Renal pelvis (tissue), 4 donors: Measurements from ENCODE around the gene CATSPER1. TPM values are rescaled to one million over a fixed set of nuclear protein-coding genes. Genes with fewer than 3 reads are reported as not detected.
"Not testable (repeated sequence)": the region's sequence is repeated elsewhere in the genome, so short reads cannot be mapped to it uniquely, and the experiment has no call there.

Experiments used
- DNase-seq: peaks from one replicate; pipeline ENCODE4 v3.0.0-alpha.2; 2013
- polyA plus RNA-seq, 3 donors: library from polyadenylated mRNA; unstranded; fragments of 120-200 nt; gene quantifications; one replicate each; pipeline ENCODE4 v1.2.1, GENCODE V29; 2013; ENCODE audit not compliant: insufficient read length in 3 of 3

Gene CATSPER1
- polyA plus RNA-seq, 3 donors: not detected

DNA sequence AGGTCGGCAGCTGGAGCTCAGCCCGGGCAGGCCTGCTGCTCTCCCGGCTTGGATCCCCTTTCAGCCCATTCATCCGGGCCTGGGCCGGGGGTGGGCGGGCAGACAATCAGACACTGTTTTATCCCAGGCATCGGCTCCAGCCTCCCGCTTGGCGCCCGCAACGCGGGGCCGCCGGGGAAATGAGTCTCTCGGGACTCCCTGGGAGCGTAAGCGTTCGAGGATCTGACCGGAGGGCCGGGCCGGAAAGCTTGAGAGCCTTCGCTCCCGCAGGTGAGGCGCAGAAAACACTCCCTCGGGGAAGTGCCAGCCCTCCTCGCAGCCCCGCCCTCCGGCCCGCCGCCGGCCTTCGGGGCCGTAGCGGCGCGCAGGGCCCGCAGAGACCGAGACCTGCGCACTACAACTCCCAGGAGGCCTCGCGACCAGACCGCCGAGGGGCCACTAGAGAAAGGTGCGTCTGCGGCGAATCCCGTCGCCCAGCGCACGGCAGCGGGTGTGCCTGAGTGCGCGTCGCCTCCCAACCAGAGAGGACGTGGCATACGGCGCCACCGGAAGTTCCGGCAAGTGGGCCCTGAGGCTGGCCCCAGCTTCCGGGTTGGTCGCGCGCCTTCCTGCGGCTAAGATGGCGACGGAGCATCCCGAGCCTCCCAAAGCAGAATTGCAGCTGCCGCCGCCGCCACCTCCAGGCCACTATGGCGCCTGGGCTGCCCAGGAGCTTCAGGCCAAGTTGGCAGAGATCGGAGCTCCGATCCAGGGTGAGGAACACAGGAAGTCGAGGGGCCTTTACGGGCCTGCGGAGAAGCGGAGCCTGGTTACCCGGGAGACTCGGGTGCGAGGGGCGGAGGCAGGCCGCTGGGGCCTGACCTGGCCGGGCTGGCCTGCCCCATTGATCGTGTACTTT is 25.7 kb upstream of the CATSPER1 start, which contains the start of gene SF3B2:
TSS of gene SF3B2 (plus strand) at position 599 of the 898 bp plus-strand sequence. CDS start at position 620, 21 bp downstream.
- peak; percentile 98 for DNase-seq

DNA sequence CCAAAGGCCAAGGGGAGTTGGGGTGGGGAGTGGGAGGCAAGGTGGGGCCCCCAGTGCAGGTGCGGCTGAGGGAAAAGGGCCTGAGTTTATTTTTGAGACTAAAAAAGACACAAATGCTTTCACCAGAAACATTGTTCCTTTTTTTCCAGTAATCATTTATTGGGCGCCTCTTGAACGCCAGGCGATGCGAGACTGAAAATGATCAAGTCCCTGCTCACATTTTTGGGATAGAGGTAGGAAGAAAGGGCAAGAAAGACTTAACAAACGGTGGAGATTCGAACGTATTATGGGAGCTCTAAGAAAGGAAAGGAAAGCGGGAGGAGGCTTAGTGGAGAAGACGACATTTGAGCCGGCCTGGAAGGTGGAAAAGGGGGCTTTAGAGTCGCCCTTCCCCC is 25.1 kb upstream of the CATSPER1 start:
- no peak for DNase-seq

DNA sequence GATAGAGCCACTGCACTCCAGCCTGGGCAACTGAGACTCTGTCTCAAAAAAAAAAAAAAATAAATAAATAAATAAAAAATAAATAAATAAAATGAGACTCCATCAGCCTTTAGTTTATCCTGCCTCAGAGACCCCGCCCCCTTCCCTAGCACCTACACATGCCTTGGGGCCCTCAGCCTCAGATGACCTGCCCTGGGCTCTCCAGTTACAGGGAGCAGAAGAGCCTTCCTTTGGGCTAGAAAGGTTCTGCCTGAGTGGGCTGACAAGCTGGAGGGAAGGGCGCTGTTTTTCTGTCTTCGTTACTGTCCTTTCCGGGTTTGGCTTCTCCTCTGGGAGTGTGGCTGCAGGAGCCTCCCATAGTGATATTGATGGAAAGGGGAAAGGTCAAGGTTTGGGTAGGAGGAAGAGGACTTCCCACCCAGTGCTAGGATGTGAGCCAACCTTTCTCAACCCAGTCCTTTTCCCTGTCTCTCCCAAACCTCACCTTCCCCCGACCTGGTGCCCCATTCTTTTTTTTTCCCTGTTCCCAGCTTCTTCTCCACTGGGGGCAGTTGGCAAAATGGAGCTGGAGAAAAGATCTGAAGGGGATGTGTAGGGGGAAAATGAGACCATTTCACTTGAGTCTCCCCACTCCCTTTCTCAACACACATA is 24.4 kb upstream of the CATSPER1 start:
- DNase-seq: peak; percentile 21

DNA sequence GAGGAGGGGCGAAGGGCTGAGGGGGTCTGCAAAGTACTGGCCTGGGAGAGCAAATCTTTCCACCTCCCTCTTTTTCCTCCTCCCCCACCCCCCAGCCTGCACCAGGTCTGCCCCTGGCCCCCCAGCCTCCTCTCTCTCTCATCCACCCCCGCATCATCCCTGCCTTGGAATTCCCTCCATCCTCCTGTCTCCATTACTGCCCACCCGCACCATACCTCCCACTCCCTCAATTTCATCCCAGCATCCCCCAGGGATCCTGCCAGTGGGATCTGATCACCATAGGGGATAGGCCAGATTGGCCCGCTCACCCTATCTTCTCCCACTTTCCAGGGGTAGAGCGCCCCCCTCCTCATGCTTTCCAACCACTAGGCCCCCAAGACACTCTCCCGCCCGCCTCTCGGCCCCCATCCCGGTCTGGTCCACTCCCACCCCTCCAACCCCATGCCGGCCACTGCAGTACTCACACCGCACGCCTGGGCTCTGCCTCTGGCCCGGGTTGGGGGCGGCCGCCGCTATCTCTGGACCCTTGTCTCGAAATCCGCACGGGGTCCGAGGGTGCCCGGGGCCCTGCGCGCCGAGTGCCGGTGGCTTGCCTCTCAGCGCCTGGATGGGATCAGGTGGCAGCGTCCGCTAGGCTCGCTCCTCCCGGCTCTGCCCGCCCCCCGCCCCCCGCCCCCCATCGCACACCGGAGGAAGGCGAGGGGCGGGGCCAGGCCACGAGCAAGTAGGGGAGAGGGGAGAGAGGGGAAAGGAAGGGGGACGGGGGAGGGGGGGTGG is 22.5 kb upstream of the CATSPER1 start, which contains the start of gene GAL3ST3:
TSS of gene GAL3ST3 (minus strand) at position 615 of the 777 bp plus-strand sequence. CDS start 3,746 bp downstream, outside the sequence.
- DNase-seq: peak; percentile 42

DNA sequence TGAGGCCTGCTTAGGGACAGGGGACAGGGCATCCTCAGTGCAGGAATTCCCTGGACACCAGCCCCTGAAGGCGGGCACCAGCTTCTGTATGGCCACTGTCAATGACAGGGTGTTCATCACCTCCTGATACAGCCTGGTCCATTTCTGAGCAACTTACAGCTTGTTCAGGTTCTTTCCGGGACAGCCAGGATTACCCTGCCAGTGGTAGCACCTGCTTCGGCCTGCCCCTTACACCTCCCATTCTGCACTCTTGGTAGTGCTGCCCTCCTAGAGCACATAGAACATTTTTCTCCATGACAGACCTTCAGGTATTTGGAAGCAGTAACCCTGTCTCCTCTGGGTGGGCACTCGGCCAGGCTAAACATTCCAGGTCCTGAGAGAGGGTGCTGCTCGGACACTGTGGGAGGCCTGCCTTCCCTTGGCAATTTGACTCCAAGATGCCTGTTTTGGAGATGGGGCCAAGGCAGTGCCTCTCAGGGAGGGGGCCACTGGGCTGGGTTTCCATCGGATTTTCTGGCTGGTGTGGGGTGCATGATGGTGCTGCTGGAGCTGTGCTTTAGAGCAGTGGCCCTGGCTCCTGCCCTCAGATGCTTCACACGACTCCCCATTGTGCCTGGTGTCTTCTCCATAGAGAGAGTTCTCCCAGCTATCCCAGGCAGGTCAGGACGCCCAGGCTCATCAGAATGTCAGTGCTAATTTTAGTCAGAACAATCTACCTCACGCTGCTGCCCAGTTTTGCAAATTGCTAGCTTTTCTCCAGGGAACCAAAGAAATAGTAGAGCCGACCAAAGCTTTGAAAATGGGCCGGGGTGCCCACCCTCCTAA is 21.5 kb upstream of the CATSPER1 start:
- DNase-seq: peak; percentile 58

DNA sequence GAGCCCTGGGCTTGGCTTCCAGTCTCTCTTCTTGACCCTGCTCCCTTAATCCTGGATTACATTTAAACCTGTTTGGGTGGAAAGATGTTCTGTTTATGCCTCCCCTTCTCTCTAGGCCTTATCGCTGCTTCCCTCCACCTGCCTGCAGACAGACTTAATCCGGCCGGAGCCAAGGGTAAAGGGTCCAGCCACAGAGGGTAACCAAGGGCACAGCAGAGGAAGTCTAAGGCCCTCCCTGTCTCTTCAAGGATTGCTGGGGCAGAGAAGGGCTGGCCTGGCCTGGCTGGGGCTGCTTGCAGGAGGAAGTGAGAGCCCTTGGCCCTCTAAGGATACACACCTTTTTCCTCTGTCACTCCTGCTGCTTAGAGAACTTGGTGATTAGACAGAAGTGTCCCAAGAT is 20.6 kb upstream of the CATSPER1 start:
- DNase-seq: no peak

DNA sequence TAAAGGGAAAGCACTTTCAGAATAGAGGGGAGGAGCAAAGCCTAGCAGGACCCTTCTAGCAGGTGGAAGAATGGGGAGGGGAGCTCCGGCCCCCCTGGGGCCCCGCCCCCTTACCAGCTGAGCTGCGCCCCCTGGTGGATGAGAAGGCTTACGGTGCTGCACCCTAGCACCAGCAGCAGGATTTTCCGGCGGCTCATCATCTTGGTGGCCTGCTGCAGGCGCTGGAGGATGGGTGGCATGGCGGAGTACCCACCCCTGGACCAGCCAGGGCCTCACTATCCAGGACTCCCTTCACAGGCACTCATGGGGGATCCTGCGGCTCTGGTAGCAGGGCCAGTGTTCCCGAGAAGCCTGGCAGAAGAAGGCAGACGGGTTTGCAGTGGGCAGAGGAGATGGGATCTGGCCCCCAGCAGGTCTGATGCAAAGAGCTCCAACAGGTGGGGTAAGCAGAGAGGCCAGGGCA is 18.9 kb upstream of the CATSPER1 start:
- peak; percentile 64 for DNase-seq

DNA sequence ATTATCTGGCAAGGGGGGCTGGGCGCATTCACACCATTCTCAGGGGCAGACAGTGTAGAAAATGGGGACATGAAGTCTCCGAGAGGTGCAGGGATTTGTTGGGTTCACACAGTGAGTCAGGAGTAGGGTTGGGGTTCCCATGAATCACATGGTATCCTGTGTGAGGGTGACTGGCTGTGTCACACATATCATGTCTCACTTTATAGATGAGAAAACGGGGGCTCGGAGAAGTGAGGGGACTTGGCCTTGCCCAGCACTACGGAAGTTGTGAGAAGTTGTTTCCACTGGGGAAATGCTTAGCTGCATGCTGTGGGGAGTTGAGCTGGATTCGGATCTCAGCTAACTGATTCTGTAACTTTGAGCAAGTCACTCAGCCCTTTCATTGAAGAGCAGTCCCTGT is 18.5 kb upstream of the CATSPER1 start:
- no peak for DNase-seq

DNA sequence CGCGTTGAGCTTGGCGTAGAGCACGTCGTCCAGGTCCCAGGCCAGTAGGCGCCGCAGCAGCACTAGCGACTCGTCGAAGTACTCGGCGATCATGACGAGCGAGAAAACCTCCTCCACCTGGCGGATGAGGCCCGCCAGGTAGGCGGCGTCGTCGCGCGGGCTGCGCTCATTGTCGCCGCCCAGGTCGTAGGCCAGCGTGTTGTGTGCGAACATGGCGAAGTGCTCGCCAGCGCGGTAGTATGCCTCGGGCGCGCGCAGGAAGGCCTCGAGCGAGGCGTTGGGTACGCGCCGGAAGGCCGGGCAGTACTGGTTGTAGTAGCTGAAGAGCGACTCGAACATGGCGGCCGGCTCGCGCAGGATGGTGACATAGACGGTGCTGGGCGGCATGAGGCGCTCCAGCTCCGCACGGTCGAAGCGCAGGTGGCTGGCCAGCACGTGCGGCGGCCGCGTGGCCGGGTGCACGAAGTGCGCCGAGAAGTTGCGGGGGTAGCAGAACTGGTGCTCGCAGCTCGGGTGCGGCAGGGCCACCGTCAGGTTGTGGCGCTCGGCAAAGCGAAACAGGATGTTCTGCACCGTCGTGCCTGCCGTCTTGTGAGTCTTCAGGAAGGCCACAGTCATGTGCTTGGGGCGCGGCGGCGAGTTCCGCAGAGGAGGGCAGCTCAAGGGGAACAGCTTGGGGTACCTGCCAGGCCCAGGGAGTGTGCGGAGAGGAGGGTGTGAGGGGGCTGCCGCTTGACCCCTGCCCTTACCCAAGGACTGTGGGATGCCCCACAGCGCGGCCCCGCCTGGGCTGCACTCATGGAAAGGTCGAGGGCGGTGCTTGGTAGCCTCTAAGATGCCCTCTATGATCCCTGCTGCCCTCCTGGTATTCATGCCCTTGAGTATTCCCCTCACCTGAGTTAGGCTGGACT is 17.0 kb upstream of the CATSPER1 start:
- no peak for DNase-seq

DNA sequence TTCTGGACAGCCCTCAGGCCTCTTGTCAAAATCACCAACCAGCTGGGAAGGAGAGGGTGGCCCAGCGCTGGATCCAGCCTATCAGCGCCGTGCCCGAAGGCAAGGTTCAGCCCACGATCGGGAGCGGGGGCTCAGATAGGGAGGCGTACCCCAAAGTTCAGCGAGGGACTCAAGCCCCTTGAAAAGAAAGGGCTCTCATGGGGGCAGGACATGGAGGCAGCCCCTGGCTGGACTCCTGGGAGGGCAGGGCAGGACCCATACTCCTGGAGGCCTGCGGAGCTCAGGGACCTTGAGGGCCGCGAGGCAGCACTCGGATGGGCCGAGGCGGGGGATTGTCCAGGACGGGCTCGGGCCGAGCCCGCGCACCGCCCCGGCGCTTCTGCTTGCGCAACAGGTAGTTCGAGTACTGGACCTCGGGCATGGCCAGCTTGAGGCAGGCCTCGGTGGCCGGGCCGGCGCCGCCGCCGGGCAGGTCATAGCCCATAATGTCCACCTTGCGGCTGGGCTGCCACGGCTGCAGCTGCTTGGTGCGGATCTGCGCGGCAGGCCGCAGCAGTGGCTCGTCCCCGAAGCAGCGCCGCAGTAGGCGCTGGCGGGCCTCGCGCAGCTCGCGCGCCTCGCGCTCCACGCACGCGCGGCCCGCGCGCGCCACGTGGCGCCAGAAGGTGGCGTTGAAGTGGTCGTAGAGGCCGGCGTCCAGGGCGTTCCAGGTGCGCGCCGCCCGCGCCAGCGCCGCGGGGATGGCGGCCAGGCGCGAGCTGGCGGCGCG is 16.1 kb upstream of the CATSPER1 start:
- DNase-seq: no peak

DNA sequence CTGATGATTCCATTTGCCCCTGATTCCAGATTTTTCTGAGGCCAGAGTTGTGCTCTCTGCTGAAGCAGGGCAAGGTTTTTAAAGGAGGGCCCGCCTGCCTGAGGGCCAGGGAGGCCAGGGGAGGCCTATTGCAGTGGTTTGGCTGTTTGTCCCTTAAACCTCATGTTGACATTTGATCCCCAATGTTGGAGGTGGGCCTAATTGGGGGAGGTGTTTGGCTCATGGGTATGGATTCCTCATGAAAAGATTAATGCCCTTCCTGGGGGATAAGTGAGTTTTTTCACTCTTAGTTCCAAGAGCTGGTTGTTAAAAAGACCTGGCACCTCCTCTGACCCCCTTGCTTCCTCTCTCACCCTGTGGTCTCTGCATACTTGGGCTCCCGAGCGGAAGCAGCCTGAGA is 13.5 kb upstream of the CATSPER1 start:
- no peak for DNase-seq

DNA sequence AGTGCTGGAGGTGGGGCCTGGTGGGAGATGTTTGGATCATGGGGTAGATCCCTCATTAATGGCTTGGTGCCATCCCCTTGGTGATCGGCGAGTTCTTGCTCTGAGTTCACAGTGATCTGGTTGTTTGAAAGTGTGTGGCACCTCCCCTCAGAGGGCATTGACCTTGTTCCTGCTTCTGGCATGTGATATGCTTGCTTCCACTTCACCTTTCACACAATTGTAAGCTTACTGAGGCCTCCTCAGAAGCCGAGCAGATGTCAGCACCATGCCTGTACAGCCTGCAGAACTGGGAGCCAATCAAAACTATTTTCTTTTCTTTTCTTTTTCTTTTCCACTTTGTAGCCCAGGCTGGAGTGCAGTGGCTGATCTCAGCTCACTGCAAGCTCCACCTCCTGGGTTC is 11.0 kb upstream of the CATSPER1 start:
- no peak for DNase-seq

DNA sequence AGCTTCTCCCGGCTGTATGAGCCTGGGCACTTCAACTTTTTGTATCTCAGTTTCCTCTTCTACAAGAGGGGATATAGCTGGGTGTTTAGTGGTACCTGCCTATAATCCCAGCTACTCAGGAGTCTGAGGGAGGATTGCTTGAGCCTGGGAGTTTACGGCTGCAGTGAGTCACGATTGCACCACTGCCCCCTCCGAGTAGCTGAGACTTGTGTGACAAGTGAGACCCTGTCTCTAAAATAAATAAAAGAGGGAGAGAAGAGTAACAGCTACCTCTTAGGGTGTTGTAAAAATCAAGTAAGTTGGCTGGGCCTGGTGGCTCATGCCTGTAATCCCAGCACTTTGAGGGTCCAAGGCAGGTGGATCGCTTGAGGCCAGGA is 10.0 kb upstream of the CATSPER1 start:
- DNase-seq: no peak

DNA sequence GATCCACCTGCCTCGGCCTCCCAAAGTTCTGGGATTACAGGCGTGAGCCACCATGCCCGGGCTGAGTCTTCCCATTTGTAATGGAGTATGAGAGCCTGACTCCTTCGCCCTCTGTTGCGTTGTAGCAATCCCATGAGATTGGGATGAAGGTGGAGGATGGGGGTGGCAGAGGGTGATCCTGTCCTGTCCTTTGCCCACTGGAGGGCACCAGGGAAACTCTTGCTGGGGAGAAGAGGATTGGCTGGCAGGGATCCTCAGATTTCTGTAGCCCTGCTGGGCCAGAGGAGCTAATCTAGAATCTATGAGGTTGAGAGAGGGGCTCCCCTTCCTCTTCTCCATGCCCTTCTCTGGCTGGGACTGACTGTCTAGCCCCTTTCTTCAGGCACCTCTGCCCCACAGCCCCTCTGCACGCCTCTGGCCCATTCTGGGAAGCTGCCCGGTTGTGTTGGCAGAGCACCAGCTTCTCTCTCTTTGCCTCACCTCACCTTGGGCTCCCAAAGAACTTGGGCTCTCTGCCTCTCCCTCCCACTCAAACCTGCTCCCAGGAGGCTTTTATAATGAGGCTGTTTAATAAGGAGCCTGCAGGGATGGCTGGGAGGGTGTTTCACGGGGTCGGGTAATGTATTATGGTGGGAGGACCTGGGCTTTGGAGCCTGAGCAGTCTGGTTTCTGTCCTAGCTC is 9.5 kb upstream of the CATSPER1 start:
- no peak for DNase-seq

DNA sequence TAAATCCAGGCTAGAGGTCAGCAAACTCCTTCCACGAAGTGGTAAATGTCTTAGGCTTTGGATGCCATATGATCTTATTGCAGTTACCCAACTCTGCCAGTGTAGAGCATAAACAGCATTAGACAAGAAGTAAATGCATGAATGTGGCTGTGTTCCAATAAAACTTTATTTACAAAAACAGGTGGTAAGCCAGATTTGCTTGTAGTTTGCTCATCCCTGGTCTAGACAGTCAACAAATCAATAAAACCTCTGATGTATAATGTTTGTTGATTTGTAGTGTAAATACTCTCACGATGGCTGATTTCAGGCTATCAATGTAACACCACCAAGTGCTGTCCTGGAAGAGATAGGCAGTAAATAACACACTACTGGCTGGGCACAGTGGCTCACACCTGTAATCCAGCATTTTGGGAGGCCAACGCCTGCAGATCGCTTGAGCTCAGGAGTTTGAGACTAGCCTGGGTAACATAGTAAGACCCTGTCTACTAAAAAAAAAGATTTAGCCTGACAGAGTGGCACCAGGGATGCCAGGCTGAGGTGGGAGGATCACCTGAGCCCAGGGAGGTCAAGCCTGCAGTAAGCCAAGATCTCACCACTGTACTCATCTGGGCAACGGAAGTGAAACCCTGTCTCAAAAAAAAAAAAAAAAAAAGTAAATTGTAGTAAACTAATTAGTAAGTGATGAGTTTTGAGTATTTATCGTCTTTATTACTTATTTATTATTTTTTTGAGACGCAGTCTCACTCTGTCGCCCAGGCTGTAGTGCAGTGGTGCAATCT is 6.9 kb upstream of the CATSPER1 start:
- no peak for DNase-seq

DNA sequence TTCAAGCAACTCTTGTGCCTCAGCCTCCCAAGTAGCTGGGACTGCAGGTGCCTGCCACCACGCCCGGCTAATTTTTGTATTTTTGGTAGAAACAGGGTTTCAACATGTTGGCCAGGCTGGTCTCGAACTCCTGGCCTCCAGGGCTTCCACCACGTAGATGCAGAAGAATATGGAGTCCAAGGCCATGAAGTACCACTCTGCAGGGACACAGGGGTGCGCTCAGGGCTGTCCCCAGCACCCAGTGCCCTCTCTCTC is 3.2 kb downstream of the CATSPER1 start:
- not testable (repeated sequence) for DNase-seq

DNA sequence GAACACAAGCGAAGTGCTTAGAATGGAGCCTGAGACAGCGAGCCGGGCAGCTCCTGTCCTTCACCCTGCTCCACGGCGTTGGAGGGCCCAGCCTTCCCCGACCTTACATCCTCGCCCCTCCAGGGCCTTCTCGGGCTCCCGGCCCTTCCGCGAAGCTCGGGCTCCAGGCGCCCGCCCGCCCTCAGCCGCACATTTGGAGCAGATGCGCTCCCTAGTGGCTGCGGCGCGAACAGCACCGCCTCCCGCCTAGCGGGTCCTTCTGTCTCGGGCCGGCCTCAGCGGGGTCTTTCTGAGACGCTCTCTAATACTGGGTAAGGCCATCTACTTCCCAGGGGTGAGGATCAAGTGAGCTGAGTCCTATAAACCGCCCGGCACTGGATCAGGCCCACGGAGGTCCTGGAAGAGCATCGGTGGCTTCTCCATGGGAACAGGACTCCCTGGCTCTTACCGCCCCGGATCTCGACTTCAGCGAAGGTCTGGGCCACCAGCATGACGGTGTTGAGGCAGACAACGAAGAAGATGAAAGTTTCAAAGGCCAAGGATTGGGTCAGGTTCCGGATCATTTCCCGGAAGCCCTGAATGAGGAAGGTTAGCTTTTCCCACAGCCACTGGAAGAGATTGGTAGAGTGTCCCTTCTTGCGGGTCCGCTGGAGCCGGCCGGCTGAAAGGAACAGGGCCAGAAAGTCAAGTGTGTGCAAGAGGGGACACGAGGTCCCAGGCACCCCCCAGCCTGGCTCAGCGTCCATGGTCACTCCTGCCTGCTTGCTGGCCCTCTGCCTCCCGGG is 3.7 kb downstream of the CATSPER1 start:
- peak; percentile 44 for DNase-seq
